Measurements from ENCODE around the gene VAPB. TPM values are rescaled to one million over a fixed set of nuclear protein-coding genes. Genes with fewer than 3 reads are reported as not detected.

The VAPB gene
- total and polyA plus RNA-seq, 2 of the 4 experiments (the other 2 are of a cell fraction) = 9.1 to 26.0 TPM

DNA sequence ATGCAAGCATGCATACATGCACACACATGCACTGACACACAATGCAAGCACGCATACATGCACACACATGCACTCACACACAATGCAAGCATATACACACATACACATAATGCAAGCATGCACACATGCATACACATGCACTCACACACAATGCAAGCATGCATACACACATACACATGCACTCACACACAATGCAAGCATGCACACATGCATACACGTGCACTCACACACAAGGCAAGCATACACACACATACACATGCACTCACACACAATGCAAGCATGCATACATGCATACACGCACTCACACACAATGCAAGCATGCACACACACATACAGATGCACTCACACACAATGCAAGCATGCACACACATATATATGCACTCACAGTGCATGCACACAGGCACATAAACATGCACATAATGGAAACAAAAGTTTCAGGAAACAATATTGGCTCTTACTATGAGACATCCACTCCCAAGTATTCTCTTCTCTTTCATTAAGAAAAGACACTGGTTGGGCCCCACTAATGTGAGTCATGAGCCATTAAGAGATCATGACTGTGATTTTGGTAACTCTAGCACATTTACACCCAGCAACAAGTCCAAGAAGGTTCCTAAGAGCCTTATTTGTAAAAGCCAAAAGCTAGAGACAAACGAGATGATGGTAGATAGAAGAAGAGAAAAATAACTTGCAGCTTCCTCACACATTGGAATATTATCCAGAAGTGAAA, 103.9 kb downstream of the VAPB start:
- Histone ChIP-seq H3K36me3 (ENCODE audit: control insufficient read depth, insufficient read depth, low read length) (no peaks in the 10 kb centered on the region), H2AFZ (replicated peaks; ENCODE audit: low read length, poor library complexity) (no peak overlapping the region), H2AK9ac (replicated peaks; ENCODE audit: low read depth, low read length, poor library complexity) (no peak overlapping the region), H3K27ac (ENCODE audit: insufficient read depth, low read length) (no peak overlapping the region), H2BK15ac (ENCODE audit: low read depth, low read length) (no peak overlapping the region), H3K9me3 (ENCODE audit: control insufficient read depth, insufficient read depth, low read length) (no peaks in the 10 kb centered on the region; the same call in 1 of the 2 replicates), H3K23ac (ENCODE audit: low read depth, low read length) (no peak overlapping the region), H3K4me3 (ENCODE audit: insufficient read depth, low read depth, low read length) (no peak overlapping the region), H3K9me1 (ENCODE audit: insufficient read depth, low read length) (peaks cover 5% of the 10 kb centered on the region), H4K91ac (ENCODE audit: insufficient read depth, low read depth, low read length) (no peak overlapping the region), H3K4me2 (ENCODE audit: low read depth, low read length) (no peak overlapping the region), H2BK120ac (ENCODE audit: low read depth, low read length) (no peak overlapping the region), H3K79me1 (ENCODE audit: low read depth in 1 of 2, low read length in 2 of 2) (peaks cover 5 to 9% of the 10 kb centered on the region in 2 experiments; a peak in 3 of 4 replicates), H3K14ac (replicated peaks; ENCODE audit: low read depth, low read length) (no peak overlapping the region), H2BK5ac (ENCODE audit: low read depth, low read length, poor library complexity, severe bottlenecking) (no peak overlapping the region), H2AK5ac (ENCODE audit: low read depth, low read length) (no peak overlapping the region), H3K56ac (ENCODE audit: extremely low read depth, insufficient read depth, low read length) (no peak overlapping the region), H2BK20ac (ENCODE audit: low read depth, low read length) (no peak overlapping the region), H4K20me1 (ENCODE audit: insufficient read depth, low read length) (no peaks in the 10 kb centered on the region), H4K8ac (ENCODE audit: low read depth in 2 of 2, low read length in 2 of 2) (no peak overlapping the region), H3K4ac (ENCODE audit: low read depth, low read length) (no peak overlapping the region), H3K9ac (ENCODE audit: low read depth, low read length) (no peak overlapping the region), H3K27me3 (ENCODE audit: control insufficient read depth, insufficient read depth, low read length) (no peaks in the 10 kb centered on the region; the same call in 1 of the 2 replicates), H3K18ac (ENCODE audit: low read depth, low read length) (no peak overlapping the region), H4K5ac (ENCODE audit: low read depth, low read length) (no peak overlapping the region), H3K4me1 (ENCODE audit: control insufficient read depth, insufficient read depth, low read length) (no peaks in the 10 kb centered on the region)
- BruUV-seq (replicated peaks) = no TSS peak
- DNase-seq = no peak
- no peak for ATAC-seq (ENCODE audit: low read depth)
- dilution Hi-C loops (cut with HindIII; ENCODE audit: low sequenced_read_pairs, unreplicated experiment) (no loop called here), intact Hi-C loops (cut with micrococcal nuclease) (no loop called here), in situ Hi-C loops (cut with MboI; ENCODE audit: low sequenced_read_pairs) (no loop called here)
- ChIA-PET POLR2A (ENCODE audit: unreplicated experiment) (no interaction called here), CTCF (no interaction called here)
- 87% methylated on average over 3 of the region's 4 CpGs; no CpG with 5 or more reads in 1 of the 2 experiments for WGBS, 2 experiments (ENCODE audit: extremely low coverage in 2 of 2, insufficient read length in 1 of 2)
- no peak for TF ChIP-seq RFX5 (IDR thresholded peaks at IDR 0.05; ENCODE audit: low read depth, low read length)

Measured in IMR-90 (cell line).